Measurements from ENCODE around the gene CPN2. TPM values are rescaled to one million over a fixed set of nuclear protein-coding genes. Genes with fewer than 3 reads are reported as not detected.

Gene CPN2
- total RNA-seq, 4 donors from 2014 or later, result 0.14 TPM; not detected in 3

- in situ Hi-C loops (cut with MboI; ENCODE audit: low pct_ligation_motif_present in 1 of 4, low pct_unique_long_range_greater_than_20kb in 1 of 4, low sequenced_read_pairs in 3 of 4) (no loop called here), intact Hi-C loops (cut with DNase I; ENCODE audit: low total_unique reads) (no loop called here)
- Histone ChIP-seq H3K9me3 (no peaks in the 10 kb centered on the region), H3K36me3 (no peaks in the 10 kb centered on the region), H3K27me3 (no peaks in the 10 kb centered on the region), H3K27ac (no peak overlapping the region), H3K4me3 (no peak overlapping the region), H3K4me1 (no peaks in the 10 kb centered on the region)
- DNase-seq, result no peak
- TF ChIP-seq POLR2A (IDR thresholded peaks at IDR 0.05), result no peak
- TF ChIP-seq CTCF (IDR thresholded peaks at IDR 0.05), result no peak
- TF ChIP-seq POLR2AphosphoS5 (IDR thresholded peaks at IDR 0.05), result no peak
- 85% methylated on average over 9 of the region's 9 CpGs; no CpG with 5 or more reads in 1 of the 2 donors for WGBS, 2 donors (ENCODE audit: low coverage in 1 of 2)
Measured at GRCh38 chr3:194382892-194383223, 31.7 kb upstream of the CPN2 start.

DNA sequence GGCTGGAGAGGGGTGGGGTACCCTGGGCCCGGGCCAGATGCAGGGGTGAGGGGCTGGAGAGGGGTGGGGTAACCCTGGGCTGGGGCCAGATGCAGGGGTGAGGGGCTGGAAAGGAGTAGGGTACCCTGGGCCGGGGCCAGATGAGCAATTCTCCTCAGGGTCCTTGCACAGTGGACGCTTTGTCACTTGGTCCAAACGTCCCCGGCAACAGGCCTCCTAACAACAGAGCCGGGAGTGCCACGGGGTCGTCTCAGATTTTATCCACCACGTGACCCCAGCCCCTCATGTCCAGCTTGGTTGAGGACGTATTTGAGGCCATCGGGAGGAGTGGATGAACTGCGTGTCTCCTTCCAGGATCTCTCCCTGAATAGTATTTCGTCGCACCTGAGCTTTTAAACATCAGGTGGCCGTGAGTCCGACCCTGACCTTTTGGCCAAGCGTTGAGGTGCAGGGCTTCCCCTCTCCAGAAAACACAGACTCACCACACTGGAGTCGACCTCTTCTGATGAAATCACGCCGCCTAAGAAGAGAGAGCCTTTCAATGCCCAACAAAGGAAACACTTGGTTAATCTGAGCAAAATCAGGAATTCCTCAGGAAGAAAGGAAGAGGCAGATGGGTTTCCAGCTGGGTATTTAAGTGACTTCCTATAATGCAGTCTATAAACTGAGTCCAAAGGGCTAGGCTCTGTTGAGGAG is 31.2 kb upstream of the CPN2 start:
- no peaks in the 10 kb centered on the region for H3K4me1 ChIP-seq
- WGBS, 2 donors (ENCODE audit: low coverage in 1 of 2), result 84% methylated on average over 19 of the region's 20 CpGs; no CpG with 5 or more reads in 1 of the 2 donors
- no peaks in the 10 kb centered on the region for H3K27me3 ChIP-seq
- in situ Hi-C loops (cut with MboI; ENCODE audit: low pct_ligation_motif_present in 1 of 4, low pct_unique_long_range_greater_than_20kb in 1 of 4, low sequenced_read_pairs in 3 of 4), result no loop called here
- H3K4me3 ChIP-seq, result no peak overlapping the region
- DNase-seq, result no peak
- no peak for TF ChIP-seq POLR2A (IDR thresholded peaks at IDR 0.05)
- TF ChIP-seq EP300 (IDR thresholded peaks at IDR 0.05; ENCODE audit: low read depth), result no peak
- TF ChIP-seq CTCF (IDR thresholded peaks at IDR 0.05), result no peak
- TF ChIP-seq POLR2AphosphoS5 (IDR thresholded peaks at IDR 0.05), result no peak
- H3K9me3 ChIP-seq, result no peaks in the 10 kb centered on the region
- no peak overlapping the region for H3K27ac ChIP-seq
- intact Hi-C loops (cut with DNase I; ENCODE audit: low total_unique reads), result no loop called here
- H3K36me3 ChIP-seq, result no peaks in the 10 kb centered on the region

DNA sequence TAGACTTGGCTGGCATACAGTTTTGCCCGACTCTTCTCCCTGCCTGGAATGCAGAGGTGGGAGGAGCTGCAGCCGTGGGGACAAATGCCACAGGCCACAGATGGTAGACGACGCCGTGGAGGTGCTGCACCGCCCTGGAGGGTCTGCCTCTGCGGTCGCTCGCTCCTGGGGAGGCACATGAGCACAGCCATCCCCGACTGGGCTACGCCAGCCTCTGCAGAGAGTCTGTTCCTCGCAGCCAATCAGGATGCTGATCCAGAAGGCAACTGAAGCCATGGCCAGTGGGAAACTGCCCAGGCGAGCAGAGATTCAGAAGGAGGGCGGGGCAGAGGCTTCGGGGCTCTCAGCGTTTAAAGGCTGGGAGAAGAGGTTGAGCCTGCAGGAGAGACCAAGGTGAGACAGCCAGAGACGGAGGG is 30.3 kb upstream of the CPN2 start:
- in situ Hi-C loops (cut with MboI; ENCODE audit: low pct_ligation_motif_present in 1 of 4, low pct_unique_long_range_greater_than_20kb in 1 of 4, low sequenced_read_pairs in 3 of 4), result no loop called here
- H3K9me3 ChIP-seq, result no peaks in the 10 kb centered on the region
- 45 to 66% methylated on average over 2 to 17 of the region's 17 CpGs for WGBS, 2 donors (ENCODE audit: low coverage in 1 of 2)
- DNase-seq, result no peak
- H3K36me3 ChIP-seq, result no peaks in the 10 kb centered on the region
- H3K4me1 ChIP-seq, result no peaks in the 10 kb centered on the region
- TF ChIP-seq CTCF (IDR thresholded peaks at IDR 0.05), result no peak
- no peak for TF ChIP-seq POLR2A (IDR thresholded peaks at IDR 0.05)
- no peak for TF ChIP-seq EP300 (IDR thresholded peaks at IDR 0.05; ENCODE audit: low read depth)
- no peak for TF ChIP-seq POLR2AphosphoS5 (IDR thresholded peaks at IDR 0.05)
- no peaks in the 10 kb centered on the region for H3K27me3 ChIP-seq
- H3K27ac ChIP-seq, result no peak overlapping the region
- H3K4me3 ChIP-seq, result no peak overlapping the region
- intact Hi-C loops (cut with DNase I; ENCODE audit: low total_unique reads), result no loop called here

DNA sequence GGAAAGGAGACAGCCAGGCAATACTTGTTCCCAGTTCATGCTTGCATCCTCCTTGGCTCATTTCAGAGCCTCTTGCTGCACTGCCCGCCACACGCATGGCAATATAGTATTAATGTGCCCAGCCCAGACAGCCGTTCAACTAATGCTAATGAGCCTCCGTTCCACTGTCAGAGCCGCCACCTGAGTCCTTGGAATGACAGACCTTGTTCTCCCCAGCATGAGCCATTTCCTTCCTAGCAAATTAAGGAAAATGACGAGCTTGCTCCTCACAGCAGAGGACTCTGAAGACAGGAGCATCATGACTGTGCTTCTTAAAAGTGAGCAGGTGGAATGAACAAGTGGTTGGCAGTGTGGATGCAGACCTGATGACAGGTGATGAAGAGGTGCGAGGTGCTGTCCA is 29.2 kb upstream of the CPN2 start:
- no peak for TF ChIP-seq POLR2AphosphoS5 (IDR thresholded peaks at IDR 0.05)
- TF ChIP-seq POLR2A (IDR thresholded peaks at IDR 0.05), result no peak
- no peak for TF ChIP-seq CTCF (IDR thresholded peaks at IDR 0.05)
- no peak for TF ChIP-seq EP300 (IDR thresholded peaks at IDR 0.05; ENCODE audit: low read depth)
- H3K36me3 ChIP-seq, result no peaks in the 10 kb centered on the region
- no peaks in the 10 kb centered on the region for H3K4me1 ChIP-seq
- WGBS, 2 donors (ENCODE audit: low coverage in 1 of 2), result 88 to 100% methylated on average over 2 to 7 of the region's 7 CpGs
- H3K27ac ChIP-seq, result no peak overlapping the region
- no peak overlapping the region for H3K4me3 ChIP-seq
- H3K9me3 ChIP-seq, result no peaks in the 10 kb centered on the region
- no peak for DNase-seq
- H3K27me3 ChIP-seq, result no peaks in the 10 kb centered on the region
- intact Hi-C loops (cut with DNase I; ENCODE audit: low total_unique reads) (no loop called here), in situ Hi-C loops (cut with MboI; ENCODE audit: low pct_ligation_motif_present in 1 of 4, low pct_unique_long_range_greater_than_20kb in 1 of 4, low sequenced_read_pairs in 3 of 4) (no loop called here)

Data from transverse colon (tissue), 4 donors.